PC-9 (cell line): Measurements from ENCODE around the gene EYA4. TPM values are rescaled to one million over a fixed set of nuclear protein-coding genes. Genes with fewer than 3 reads are reported as not detected.

ENCODE experiments used
- BruUV-seq: library from RNA; stranded (reverse); fragments of 400-500 nt; replicated peaks from 2 replicates; lab custom pipeline; 2021; lab: Mats Ljungman, UMichigan
- CTCF ChIA-PET: fragments of 300-600 bp; sonication (Branson Sonifier 250); formaldehyde crosslinking; loops from one replicate; lab custom pipeline; 2022; ENCODE audit warnings: antibody characterized with exemption; lab: Charles Lee
- POLR2A ChIA-PET: fragments of 300-600 bp; sonication (Branson Sonifier 250); formaldehyde crosslinking; loops from one replicate; lab custom pipeline; 2022; ENCODE audit warnings: antibody characterized with exemption; ENCODE audit not compliant: unreplicated experiment; lab: Charles Lee
- DNase-seq, 2 experiments: peaks; one replicate each; pipeline versions ENCODE4 v3.0.0 to v3.0.0-alpha.2; 2015 to 2022; ENCODE audit warnings: mixed read lengths in 1 of 2
- H2AFZ ChIP-seq: fragments of 200-600 bp; sonication (generic); 2 replicates; pipeline ENCODE4 v1.8.1; 2017; ENCODE audit warnings: antibody characterized with exemption
- H3F3A ChIP-seq: fragments of 200-600 bp; sonication (generic); 2 replicates; pipeline ENCODE4 v1.8.1; 2017; ENCODE audit warnings: antibody characterized with exemption, mild to moderate bottlenecking, low read depth; ENCODE audit not compliant: insufficient read depth
- H3K27ac ChIP-seq: fragments of 200-600 bp; sonication (generic); 2 replicates; pipeline ENCODE4 v1.6.1; 2016; ENCODE audit warnings: mixed run types
- H3K27me3 ChIP-seq: fragments of 200-600 bp; sonication (generic); 2 replicates; pipeline ENCODE4 v1.6.1; 2016; ENCODE audit warnings: low read depth, mixed run types; ENCODE audit not compliant: insufficient read depth
- H3K36me3 ChIP-seq: fragments of 200-600 bp; sonication (generic); 2 replicates; pipeline ENCODE4 v1.6.1; 2016; ENCODE audit warnings: low read depth, mixed run types
- H3K4me1 ChIP-seq: fragments of 200-600 bp; sonication (generic); replicated peaks from 2 replicates; pipeline ENCODE4 v1.6.1; 2016; ENCODE audit warnings: mixed run types; ENCODE audit not compliant: insufficient read depth
- H3K4me2 ChIP-seq: fragments of 200-600 bp; sonication (generic); 2 replicates; pipeline ENCODE4 v1.6.1; 2017; ENCODE audit warnings: mixed run types
- H3K4me3 ChIP-seq: fragments of 200-600 bp; sonication (generic); 2 replicates; pipeline ENCODE4 v1.6.1; 2016; ENCODE audit warnings: mixed run types
- H3K79me2 ChIP-seq: fragments of 200-600 bp; sonication (generic); 2 replicates; pipeline ENCODE4 v1.6.1; 2017; ENCODE audit warnings: low read depth, mixed run types
- H3K9me2 ChIP-seq: fragments of 200-600 bp; sonication (generic); 2 replicates; pipeline ENCODE4 v1.8.1; 2017; ENCODE audit warnings: mild to moderate bottlenecking; ENCODE audit not compliant: insufficient read depth
- H3K9me3 ChIP-seq: fragments of 200-600 bp; sonication (generic); 2 replicates; pipeline ENCODE4 v1.8.1; 2016; ENCODE audit warnings: low read depth; ENCODE audit not compliant: insufficient read depth
- H4K20me1 ChIP-seq: fragments of 200-600 bp; sonication (generic); 2 replicates; pipeline ENCODE4 v1.8.1; 2017; ENCODE audit not compliant: insufficient read depth
- EZH2 ChIP-seq: fragments of 200-600 bp; sonication (generic); IDR thresholded peaks from 2 replicates; pipeline ENCODE4 v1.8.0; 2017; ENCODE audit warnings: antibody characterized with exemption, low read depth
- intact Hi-C: fragments of 100-400 bp; cut with micrococcal nuclease; formaldehyde crosslinking; loops from one replicate; pipeline ENCODE4 v1.10.0; 2022; ENCODE audit not compliant: unreplicated experiment
- total RNA-seq: library from RNA; stranded (reverse); gene quantifications from 2 replicates; pipeline ENCODE4 v1.2.3, GENCODE V29; 2021
- TF ChIP-seq, protein P1 (sequence below): fragments of 200-600 bp; sonication (generic); conservative IDR thresholded peaks from 2 replicates; pipeline ENCODE4 v1.6.1; 2017; ENCODE audit warnings: mixed run types, antibody characterized with exemption, mild to moderate bottlenecking, moderate library complexity

The EYA4 gene
- total RNA-seq, 1 experiment from 2014 or later: 9.8 TPM

DNA sequence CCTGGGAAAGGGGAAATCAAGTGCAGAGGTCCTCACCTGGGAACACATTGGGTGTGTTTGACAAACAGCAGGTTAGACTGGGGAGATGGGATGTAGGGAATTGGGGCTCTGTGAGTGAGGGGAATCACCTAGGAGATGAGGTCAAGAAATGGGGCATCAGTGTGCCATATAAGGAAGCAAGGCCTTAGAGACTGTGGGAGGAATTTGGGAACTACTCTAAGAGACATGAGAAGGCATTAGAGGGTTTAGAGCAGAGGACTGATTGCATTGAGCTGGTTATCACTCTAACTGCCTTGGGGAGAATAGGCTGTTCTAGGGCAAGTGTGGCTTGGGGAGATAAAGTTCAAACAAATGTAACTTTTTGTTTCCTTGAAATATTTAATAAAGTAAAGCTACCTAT, 189.9 kb downstream of the EYA4 start:
- H3F3A ChIP-seq: no peaks in the 10 kb centered on the region
- POLR2A ChIA-PET: no interaction called here
- CTCF ChIA-PET: no interaction called here
- no peaks in the 10 kb centered on the region for H3K4me1 ChIP-seq
- H3K4me2 ChIP-seq: no peak overlapping the region
- no TSS peak for BruUV-seq
- no peak overlapping the region for H3K4me3 ChIP-seq
- no peaks in the 10 kb centered on the region for H3K27me3 ChIP-seq
- no peaks in the 10 kb centered on the region for H3K9me2 ChIP-seq
- no peaks in the 10 kb centered on the region for H3K9me3 ChIP-seq
- H3K27ac ChIP-seq: no peak overlapping the region
- TF ChIP-seq EZH2: no peak
- TF ChIP-seq, protein P1, sequence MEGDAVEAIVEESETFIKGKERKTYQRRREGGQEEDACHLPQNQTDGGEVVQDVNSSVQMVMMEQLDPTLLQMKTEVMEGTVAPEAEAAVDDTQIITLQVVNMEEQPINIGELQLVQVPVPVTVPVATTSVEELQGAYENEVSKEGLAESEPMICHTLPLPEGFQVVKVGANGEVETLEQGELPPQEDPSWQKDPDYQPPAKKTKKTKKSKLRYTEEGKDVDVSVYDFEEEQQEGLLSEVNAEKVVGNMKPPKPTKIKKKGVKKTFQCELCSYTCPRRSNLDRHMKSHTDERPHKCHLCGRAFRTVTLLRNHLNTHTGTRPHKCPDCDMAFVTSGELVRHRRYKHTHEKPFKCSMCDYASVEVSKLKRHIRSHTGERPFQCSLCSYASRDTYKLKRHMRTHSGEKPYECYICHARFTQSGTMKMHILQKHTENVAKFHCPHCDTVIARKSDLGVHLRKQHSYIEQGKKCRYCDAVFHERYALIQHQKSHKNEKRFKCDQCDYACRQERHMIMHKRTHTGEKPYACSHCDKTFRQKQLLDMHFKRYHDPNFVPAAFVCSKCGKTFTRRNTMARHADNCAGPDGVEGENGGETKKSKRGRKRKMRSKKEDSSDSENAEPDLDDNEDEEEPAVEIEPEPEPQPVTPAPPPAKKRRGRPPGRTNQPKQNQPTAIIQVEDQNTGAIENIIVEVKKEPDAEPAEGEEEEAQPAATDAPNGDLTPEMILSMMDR: no peak
- no peaks in the 10 kb centered on the region for H3K79me2 ChIP-seq
- no peak overlapping the region for H2AFZ ChIP-seq
- intact Hi-C loops: no loop called here
- DNase-seq: no peak
- H4K20me1 ChIP-seq: no peaks in the 10 kb centered on the region
- no peaks in the 10 kb centered on the region for H3K36me3 ChIP-seq

DNA sequence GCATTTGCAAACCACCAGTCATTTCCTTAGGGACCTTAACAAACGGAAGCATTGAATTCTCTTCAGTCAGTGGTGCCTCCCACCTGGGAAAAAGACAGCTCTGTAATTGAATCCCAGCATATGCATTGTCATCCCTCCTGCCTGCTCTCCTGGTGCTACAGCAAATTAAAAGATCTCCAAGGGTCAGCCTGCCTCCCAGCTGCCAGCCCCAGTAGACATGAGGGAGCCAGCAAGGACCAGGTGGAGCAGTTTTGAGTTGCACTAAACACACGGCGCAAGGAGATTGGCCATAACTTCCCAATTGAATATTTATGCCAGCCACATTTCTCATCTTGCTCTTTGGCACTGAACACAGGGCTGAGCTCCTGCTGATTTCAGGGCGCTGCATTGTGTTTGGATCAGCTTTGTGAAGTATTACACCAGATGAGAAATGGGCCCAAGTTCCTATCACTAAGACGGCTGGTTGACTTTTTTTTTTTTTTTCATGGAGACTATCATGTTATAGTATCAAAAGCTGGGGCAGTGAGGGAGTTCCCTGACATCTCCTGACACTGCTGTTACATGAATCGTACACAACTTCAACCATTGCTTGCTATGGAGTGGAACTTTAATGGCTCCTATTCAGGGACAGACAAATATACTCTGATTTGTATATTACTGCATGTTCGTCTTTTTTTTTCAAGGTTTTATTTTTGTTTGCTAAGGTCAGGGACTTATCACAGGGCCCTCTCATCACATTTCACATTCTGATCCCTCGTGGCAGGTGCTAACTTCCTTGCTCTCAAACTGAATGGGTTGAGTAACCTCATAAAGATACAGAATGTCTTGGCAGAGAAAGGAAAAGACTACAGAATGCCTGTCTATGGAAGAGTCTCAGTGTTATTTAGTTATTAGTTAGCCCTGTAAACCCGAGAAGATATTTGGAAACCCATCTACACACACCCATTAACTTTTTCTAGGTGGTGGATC, 191.1 kb downstream of the EYA4 start:
- Histone ChIP-seq H3K27me3 (no peaks in the 10 kb centered on the region), H3F3A (no peaks in the 10 kb centered on the region), H3K4me1 (no peaks in the 10 kb centered on the region), H2AFZ (no peak overlapping the region), H3K27ac (no peak overlapping the region), H3K79me2 (no peaks in the 10 kb centered on the region), H4K20me1 (no peaks in the 10 kb centered on the region), H3K4me2 (no peak overlapping the region), H3K36me3 (no peaks in the 10 kb centered on the region), H3K4me3 (no peak overlapping the region), H3K9me2 (no peaks in the 10 kb centered on the region), H3K9me3 (no peaks in the 10 kb centered on the region)
- TF ChIP-seq, protein P1: no peak
- TF ChIP-seq EZH2: no peak
- intact Hi-C loops: no loop called here
- no TSS peak for BruUV-seq
- CTCF ChIA-PET: interaction anchor here (0.6 to 0.7 kb wide), 2 partner anchors 90 to 540 kb away, joined by 5 to 15 read pairs; no protein-coding TSS in a partner anchor
- POLR2A ChIA-PET: no interaction called here
- DNase-seq: no peak

DNA sequence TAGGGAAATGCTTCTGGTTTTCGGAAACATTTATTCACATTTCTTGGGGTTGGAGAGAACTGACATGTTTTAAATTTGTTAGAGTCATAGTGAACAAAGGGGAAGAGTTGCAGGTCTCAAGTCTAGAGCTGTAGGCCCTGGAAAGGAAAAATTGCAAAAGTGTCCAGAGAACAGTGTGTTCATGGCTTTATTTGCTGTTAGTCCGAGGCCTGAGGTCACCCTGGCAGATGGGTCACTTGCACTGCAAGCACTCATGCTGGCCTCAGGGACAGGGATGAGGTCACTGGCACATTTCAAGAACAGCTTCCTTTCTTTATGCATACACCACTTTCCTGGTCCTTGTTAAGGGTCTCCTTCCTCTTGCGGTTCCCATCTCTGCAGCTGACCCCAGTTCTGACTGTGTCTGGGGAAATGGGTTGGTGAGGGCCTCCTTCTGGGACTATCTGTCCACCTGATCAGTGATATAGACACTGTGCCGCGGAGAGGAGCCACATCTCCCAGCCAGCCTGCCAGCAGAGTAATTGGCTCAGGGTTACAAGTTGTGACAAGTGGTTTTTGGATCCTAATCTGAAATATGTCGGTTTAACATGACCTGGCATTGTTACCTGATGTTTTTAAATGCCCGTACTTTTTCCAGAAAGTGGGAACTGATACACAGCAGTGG, 194.0 kb downstream of the EYA4 start:
- ChIA-PET POLR2A (no interaction called here), CTCF (no interaction called here)
- TF ChIP-seq, protein P1: no peak
- no peak for TF ChIP-seq EZH2
- H3F3A ChIP-seq: no peaks in the 10 kb centered on the region
- no peak overlapping the region for H3K27ac ChIP-seq
- no peaks in the 10 kb centered on the region for H3K79me2 ChIP-seq
- BruUV-seq: no TSS peak
- intact Hi-C loops: no loop called here
- H3K4me1 ChIP-seq: no peaks in the 10 kb centered on the region
- no peaks in the 10 kb centered on the region for H3K27me3 ChIP-seq
- no peaks in the 10 kb centered on the region for H3K36me3 ChIP-seq
- DNase-seq: no peak
- H4K20me1 ChIP-seq: no peaks in the 10 kb centered on the region
- H3K4me3 ChIP-seq: no peak overlapping the region
- no peak overlapping the region for H2AFZ ChIP-seq
- no peaks in the 10 kb centered on the region for H3K9me3 ChIP-seq
- H3K9me2 ChIP-seq: no peaks in the 10 kb centered on the region
- H3K4me2 ChIP-seq: no peak overlapping the region
